HG03066 (cell line): ENCODE results near the gene ADAMTS9.

Experiments used
- ATAC-seq: cut with Tn5 transposase; IDR thresholded peaks from one replicate; pipeline ENCODE4 v1.9.1; 2021; ENCODE audit warnings: low read depth; ENCODE audit not compliant: unreplicated experiment

Gene ADAMTS9

GRCh38 chr3:64495781-64496334, 191.9 kb downstream of the ADAMTS9 start:
- no peak for ATAC-seq

GRCh38 chr3:64495121-64495780, 192.5 kb downstream of the ADAMTS9 start:
- ATAC-seq = no peak

GRCh38 chr3:64494526-64494925, 193.3 kb downstream of the ADAMTS9 start:
- no peak for ATAC-seq

- ATAC-seq = no peak
Observed at GRCh38 chr3:64493149-64493548, 194.7 kb downstream of the ADAMTS9 start.

- ATAC-seq = no peak
Observed at GRCh38 chr3:64491843-64492242, 196.0 kb downstream of the ADAMTS9 start.

GRCh38 chr3:64490180-64490724, 197.5 kb downstream of the ADAMTS9 start:
- no peak for ATAC-seq

GRCh38 chr3:64489361-64490044, 198.3 kb downstream of the ADAMTS9 start:
- no peak for ATAC-seq

- no peak for ATAC-seq
Observed at GRCh38 chr3:64488939-64489338, 198.9 kb downstream of the ADAMTS9 start.

GRCh38 chr3:64484289-64484992, 203.4 kb downstream of the ADAMTS9 start:
- ATAC-seq = peak; percentile 93

GRCh38 chr3:64483467-64483866, 204.3 kb downstream of the ADAMTS9 start:
- no peak for ATAC-seq

GRCh38 chr3:64475037-64475436, 212.8 kb downstream of the ADAMTS9 start:
- ATAC-seq = no peak

- ATAC-seq = no peak
Observed at GRCh38 chr3:64473466-64473865, 214.3 kb downstream of the ADAMTS9 start.

GRCh38 chr3:64470436-64470835, 217.4 kb downstream of the ADAMTS9 start:
- no peak for ATAC-seq

GRCh38 chr3:64467255-64467944, 220.4 kb downstream of the ADAMTS9 start:
- ATAC-seq = no peak
